Mononuclear cell (primary cell): ENCODE measurements around the gene CHAF1A. TPM values are rescaled to one million over a fixed set of nuclear protein-coding genes. Genes with fewer than 3 reads are reported as not detected.

Experiments used
- H3K27me3 ChIP-seq: 2 replicates; pipeline ENCODE4 v1.6.0; 2011; ENCODE audit warnings: low read length, control low read depth; ENCODE audit not compliant: insufficient read depth
- H3K4me1 ChIP-seq: 2 replicates; pipeline ENCODE4 v1.5.1; 2011; ENCODE audit warnings: mild to moderate bottlenecking, low read length, control low read depth; ENCODE audit not compliant: insufficient read depth
- H3K4me3 ChIP-seq: 2 replicates; pipeline ENCODE4 v1.5.1; 2011; ENCODE audit warnings: mild to moderate bottlenecking, low read length, moderate library complexity
- H3K9me3 ChIP-seq: 2 replicates; pipeline ENCODE4 v1.5.1; 2011; ENCODE audit warnings: low read depth, mild to moderate bottlenecking, control low read depth, low read length
- total RNA-seq: library from RNA; depleted of rRNA; stranded (reverse); fragments of >200 nt; gene quantifications from one replicate; pipeline ENCODE4 v1.2.3, GENCODE V29; 2012

Gene CHAF1A, protein sequence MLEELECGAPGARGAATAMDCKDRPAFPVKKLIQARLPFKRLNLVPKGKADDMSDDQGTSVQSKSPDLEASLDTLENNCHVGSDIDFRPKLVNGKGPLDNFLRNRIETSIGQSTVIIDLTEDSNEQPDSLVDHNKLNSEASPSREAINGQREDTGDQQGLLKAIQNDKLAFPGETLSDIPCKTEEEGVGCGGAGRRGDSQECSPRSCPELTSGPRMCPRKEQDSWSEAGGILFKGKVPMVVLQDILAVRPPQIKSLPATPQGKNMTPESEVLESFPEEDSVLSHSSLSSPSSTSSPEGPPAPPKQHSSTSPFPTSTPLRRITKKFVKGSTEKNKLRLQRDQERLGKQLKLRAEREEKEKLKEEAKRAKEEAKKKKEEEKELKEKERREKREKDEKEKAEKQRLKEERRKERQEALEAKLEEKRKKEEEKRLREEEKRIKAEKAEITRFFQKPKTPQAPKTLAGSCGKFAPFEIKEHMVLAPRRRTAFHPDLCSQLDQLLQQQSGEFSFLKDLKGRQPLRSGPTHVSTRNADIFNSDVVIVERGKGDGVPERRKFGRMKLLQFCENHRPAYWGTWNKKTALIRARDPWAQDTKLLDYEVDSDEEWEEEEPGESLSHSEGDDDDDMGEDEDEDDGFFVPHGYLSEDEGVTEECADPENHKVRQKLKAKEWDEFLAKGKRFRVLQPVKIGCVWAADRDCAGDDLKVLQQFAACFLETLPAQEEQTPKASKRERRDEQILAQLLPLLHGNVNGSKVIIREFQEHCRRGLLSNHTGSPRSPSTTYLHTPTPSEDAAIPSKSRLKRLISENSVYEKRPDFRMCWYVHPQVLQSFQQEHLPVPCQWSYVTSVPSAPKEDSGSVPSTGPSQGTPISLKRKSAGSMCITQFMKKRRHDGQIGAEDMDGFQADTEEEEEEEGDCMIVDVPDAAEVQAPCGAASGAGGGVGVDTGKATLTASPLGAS
- total RNA-seq: 12.2 TPM

DNA sequence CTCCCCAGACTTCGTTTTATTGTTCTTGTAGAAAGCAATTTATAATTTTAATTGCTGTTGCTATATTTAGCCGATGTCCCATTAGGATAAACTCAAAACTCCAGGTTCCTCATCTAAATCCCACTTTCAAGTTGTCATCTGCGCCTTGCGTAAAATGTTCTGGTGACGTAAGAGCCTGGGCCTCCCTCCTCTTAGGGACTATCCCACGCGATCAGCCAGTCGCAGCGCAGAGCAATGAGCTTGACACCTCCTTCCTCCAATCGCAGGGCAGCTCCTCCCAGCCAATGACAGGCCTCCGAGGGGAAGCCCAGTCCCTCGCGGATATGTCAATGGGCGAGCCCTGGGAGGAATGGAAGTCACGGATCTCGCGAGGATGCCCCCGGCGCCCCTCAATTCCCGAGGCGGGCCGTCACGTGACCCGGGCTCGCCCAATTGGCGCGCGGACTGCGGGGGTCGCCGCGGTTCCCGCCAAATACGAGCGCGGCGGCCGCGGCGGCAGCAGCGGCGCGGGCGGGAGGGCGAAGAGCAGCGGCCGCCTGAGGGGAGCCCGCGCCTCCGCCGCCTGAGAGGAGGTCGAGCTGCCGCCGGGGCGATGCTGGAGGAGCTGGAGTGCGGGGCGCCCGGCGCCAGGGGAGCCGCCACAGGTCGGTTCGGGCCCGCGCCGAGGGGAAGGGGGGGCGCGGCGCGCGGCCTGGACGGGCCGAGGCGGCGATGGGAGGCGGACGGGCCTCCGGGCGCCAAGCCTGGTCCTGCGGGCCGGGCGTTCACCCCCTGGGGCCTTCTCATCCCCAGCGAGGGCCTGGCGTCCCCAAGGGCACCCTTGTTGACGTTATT lies at the start of gene CHAF1A:
Gene CHAF1A (plus strand): TSS at position 470 of the 834 bp plus-strand sequence. CDS start 123 bp downstream, at position 593.
- peak within 1 kb of the TSS; percentile 83 for H3K4me3 ChIP-seq
- no peaks in the 10 kb centered on the region for H3K27me3 ChIP-seq
- no peaks in the 10 kb centered on the region for H3K9me3 ChIP-seq
- peaks cover 48% of the 10 kb centered on the region for H3K4me1 ChIP-seq

GRCh38 chr19:4352701-4353121 lies 49.7 kb upstream of the CHAF1A start:
- H3K4me3 ChIP-seq: no peak overlapping the region
- H3K27me3 ChIP-seq: no peaks in the 10 kb centered on the region
- no peaks in the 10 kb centered on the region for H3K9me3 ChIP-seq
- H3K4me1 ChIP-seq: no peaks in the 10 kb centered on the region

GRCh38 chr19:4354282-4354681 lies 48.2 kb upstream of the CHAF1A start:
- Histone ChIP-seq H3K4me3 (no peak overlapping the region), H3K9me3 (no peaks in the 10 kb centered on the region), H3K4me1 (no peaks in the 10 kb centered on the region), H3K27me3 (no peaks in the 10 kb centered on the region)

- no peaks in the 10 kb centered on the region for H3K4me1 ChIP-seq
- no peaks in the 10 kb centered on the region for H3K9me3 ChIP-seq
- no peak overlapping the region for H3K4me3 ChIP-seq
- no peaks in the 10 kb centered on the region for H3K27me3 ChIP-seq
These were observed 47.5 kb upstream of the CHAF1A start for GRCh38 chr19:4354897-4355296.

DNA sequence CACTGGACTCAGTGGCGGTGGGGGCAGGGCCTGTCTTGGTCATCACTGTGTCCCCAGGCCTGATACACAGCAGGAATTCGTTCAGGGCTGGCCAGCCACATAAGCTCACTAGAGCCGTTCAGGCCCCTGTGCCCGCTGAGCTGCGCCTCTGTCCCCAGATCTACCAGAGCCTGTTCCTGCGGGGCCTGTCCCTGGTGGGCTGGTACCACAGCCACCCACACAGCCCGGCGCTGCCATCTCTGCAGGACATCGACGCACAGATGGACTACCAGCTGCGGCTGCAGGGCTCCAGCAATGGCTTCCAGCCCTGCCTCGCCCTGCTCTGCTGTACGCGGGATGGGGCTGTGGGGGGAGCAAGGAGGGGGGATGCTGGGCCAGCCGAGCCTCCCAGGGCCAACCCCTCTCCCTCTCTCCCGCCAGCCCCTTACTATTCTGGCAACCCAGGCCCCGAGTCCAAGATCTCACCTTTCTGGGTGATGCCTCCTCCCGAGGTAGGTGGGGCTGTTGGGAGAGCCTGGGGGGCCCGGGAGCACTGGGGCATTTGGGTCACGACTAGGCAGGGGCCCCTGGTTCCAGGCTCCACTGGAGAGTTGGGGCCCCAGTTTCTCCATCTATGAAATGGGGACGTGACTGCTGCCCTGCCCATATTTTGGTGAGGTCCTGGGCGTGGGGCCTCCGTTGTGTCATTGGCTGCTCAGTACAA lies 45.2 kb upstream of the CHAF1A start:
- no peak overlapping the region for H3K4me3 ChIP-seq

DNA sequence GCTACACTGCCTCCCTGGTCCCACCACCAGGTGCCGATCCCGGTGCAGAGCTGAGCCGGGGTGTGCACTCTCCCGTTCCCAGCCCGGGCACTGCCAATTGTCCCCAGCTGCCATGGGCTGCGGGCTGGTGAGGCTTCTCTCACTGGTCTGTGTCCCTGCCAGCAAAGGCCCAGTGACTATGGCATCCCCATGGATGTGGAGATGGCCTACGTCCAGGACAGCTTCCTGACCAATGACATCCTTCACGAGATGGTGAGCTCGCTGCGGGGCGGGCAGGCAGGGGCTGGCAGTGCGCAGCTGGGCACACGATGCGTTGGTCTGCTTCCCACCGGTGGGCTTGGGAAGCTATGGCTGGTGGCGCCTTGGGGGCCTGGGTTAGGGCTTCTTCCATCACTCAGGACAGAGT lies 44.5 kb upstream of the CHAF1A start:
- Histone ChIP-seq H3K9me3 (no peaks in the 10 kb centered on the region), H3K27me3 (no peaks in the 10 kb centered on the region), H3K4me3 (no peak overlapping the region), H3K4me1 (no peaks in the 10 kb centered on the region)

More for the DNA sequence above, 45.2 kb upstream of the CHAF1A start:
- Histone ChIP-seq H3K27me3 (no peaks in the 10 kb centered on the region), H3K4me1 (no peaks in the 10 kb centered on the region), H3K9me3 (no peaks in the 10 kb centered on the region)

DNA sequence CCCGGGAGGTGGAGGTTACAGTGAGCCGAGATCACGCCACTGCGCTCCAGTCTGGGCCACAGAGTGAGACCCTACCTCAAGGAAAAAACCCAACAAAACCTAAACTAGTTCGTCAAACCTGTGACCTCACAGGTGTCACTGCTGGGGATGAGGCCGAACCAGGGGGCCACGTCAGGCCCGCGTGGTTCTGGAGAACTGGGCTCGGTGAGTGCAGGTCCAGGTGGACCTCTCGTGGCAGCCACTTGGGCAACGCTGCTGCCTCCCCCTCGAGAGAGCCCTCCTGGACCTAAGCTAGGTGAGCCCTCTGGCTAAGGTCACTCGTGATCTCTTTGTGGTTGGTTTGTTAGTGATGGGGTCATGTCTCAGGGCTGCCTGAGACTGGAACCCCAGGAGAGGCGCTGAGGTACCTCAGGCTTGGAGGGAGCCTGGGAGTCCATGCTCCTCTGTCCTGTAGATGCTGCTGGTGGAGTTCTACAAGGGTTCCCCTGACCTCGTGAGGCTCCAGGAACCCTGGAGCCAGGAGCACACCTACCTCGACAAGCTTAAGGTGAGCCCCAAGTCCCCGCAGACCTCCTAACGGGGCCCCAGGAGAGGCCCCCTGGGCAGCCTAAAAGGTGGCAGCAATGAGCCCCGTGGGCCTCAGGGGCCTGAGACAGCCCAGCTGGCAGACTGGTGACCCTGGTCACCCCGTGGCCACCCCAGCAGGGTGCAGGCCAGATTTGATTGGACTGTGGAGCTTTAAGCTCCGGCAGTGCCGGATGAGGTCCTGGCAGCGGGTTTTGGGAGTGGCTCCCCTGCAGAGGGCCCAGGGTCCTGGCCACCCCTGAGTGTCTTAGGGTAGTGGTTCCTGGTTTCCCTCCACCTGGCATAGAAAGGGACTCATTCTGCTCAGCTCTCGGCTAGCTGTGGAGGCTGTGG lies 43.5 kb upstream of the CHAF1A start:
- Histone ChIP-seq H3K4me1 (no peaks in the 10 kb centered on the region), H3K4me3 (no peak overlapping the region), H3K9me3 (no peaks in the 10 kb centered on the region), H3K27me3 (no peaks in the 10 kb centered on the region)

- H3K4me3 ChIP-seq: no peak overlapping the region
- H3K4me1 ChIP-seq: no peaks in the 10 kb centered on the region
- no peaks in the 10 kb centered on the region for H3K27me3 ChIP-seq
- no peaks in the 10 kb centered on the region for H3K9me3 ChIP-seq
These were observed 42.8 kb upstream of the CHAF1A start for GRCh38 chr19:4359627-4360000.

DNA sequence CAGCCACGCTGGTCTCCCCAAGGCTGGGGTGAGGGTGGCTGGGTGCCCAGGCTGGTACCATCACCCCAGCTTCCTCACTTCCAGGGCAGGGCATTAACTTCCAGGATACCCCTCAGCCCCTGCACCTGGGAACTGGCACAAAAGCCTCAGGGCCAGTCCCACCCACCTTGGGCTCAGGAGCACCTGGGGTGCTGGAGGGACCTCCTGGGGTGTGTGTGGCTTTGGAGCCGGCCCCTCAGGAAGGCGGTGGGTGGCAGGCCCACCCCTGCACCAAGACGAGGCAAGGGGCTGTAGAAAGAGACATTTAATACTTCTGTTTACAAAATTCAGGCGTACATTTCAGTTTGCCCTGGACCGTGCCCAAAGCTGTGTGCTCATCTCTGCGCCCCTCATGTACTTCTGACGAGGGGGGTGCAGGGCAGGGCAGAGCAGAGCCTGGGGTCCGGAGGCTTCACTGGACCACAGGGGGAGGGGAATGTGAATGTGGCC lies 42.3 kb upstream of the CHAF1A start:
- no peak overlapping the region for H3K4me3 ChIP-seq
- H3K27me3 ChIP-seq: no peaks in the 10 kb centered on the region
- no peaks in the 10 kb centered on the region for H3K9me3 ChIP-seq
- H3K4me1 ChIP-seq: no peaks in the 10 kb centered on the region

- Histone ChIP-seq H3K9me3 (no peaks in the 10 kb centered on the region), H3K4me3 (no peak overlapping the region), H3K27me3 (no peaks in the 10 kb centered on the region), H3K4me1 (no peaks in the 10 kb centered on the region)
These were observed 41.7 kb upstream of the CHAF1A start for GRCh38 chr19:4360641-4361151.

GRCh38 chr19:4361152-4362046 lies 41.0 kb upstream of the CHAF1A start:
- Histone ChIP-seq H3K4me3 (no peak overlapping the region), H3K27me3 (no peaks in the 10 kb centered on the region), H3K4me1 (no peaks in the 10 kb centered on the region), H3K9me3 (no peaks in the 10 kb centered on the region)

DNA sequence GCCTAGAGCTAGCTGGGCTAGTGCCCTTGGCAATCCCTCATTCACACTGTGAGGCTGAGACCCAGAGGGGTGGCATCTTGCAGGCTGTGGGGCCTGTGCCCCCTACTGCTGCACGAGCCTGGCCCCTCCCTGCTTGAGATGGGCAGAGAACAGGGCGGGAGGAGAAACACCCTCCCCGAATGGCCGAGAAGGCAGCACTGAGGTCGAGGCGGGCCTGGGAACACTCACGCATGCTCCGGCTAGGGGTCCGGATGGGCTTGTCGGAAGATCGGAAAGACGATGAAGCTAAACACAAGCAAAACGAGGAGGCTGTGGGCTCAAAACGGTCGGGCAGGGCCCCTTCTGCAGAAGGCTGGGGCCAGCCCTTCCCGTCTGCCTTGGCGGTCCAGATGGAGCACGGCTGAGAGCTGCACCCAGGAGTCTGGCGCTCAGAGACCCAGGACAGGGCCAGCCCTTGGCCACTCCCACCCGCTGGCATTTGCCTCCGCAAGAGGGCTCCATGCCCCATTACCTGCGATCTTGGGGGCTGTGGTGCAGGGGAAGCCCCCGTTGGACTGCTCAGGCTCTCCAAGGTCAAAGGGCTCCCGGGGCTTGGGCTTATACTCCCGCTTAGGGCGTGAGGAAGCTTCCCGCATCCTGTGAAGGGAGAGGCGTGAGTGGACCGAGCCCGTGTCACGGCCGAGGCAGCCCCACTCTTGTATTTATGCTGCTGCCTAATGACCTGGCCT lies 40.2 kb upstream of the CHAF1A start:
- Histone ChIP-seq H3K9me3 (no peaks in the 10 kb centered on the region), H3K27me3 (no peaks in the 10 kb centered on the region), H3K4me1 (no peaks in the 10 kb centered on the region), H3K4me3 (no peak overlapping the region)
